HG03097 (cell line): Measurements from ENCODE around the gene NPAS1.

Experiments used
- ATAC-seq: cut with Tn5 transposase; IDR thresholded peaks from one replicate; pipeline ENCODE4 v1.9.1; 2021; ENCODE audit not compliant: unreplicated experiment, low FRiP score

NPAS1 gene

GRCh38 chr19:47013041-47013517 is 6.6 kb upstream of the NPAS1 start:
- no peak for ATAC-seq

GRCh38 chr19:47018923-47019322 is 714 bp upstream of the NPAS1 start:
- ATAC-seq = no peak

DNA sequence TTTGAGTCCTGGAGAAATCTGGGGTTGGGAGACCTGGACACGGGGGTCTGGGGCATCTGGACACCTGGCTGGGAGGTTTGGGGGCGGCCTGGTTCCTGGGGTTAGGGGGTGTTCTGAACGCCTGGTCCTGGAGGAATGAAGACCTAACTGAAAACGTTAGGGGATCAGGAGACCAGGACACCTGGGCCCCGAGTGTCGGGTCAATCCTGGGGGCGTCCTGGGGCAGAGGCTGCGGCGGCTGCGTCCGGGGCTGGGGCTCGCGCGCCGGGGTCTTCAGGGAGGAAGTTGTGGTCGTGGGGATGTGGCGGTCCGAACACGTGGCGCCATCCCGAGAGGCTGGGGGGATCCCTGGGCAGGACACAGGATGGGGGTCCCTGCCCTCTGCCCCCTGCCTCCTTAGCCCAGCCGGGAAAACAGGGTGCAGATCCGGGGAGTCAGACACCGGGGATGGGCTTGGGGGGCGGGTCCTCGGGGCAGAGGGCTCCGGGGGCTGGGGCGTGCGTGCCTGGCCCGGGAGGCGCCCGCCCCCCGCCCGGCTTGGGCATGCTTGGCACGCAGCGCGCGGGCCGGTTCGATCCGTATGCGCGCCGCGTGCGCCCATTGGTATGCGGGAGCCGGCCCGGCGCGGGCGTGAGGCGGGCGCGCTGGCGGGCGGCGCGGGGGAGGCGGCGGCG is 632 bp downstream of the NPAS1 start:
- no peak for ATAC-seq

DNA sequence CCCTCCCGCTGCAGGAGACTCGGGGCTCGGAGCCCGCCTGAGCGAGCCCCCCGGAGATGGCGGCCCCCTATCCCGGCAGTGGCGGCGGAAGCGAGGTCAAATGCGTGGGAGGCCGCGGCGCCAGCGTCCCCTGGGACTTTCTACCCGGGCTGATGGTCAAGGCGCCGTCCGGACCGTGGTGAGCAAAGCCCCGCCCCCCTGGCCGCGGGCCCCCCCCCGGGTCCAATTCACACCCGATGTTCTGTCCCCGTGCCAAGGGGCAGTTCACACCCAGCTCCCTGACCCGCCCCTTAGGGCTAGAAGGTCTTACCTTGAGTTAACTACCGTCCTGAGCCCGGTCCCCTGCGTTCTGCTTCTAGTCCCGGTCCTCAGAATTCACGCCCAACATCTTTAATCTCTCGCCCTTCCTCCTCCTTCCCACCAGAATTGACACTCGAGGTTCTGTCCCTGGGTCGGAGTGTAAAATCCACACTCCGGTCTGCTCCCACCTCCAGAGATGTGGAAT is 1.4 kb downstream of the NPAS1 start:
- ATAC-seq = no peak

GRCh38 chr19:47021536-47022139 is 2.0 kb downstream of the NPAS1 start:
- ATAC-seq = no peak

DNA sequence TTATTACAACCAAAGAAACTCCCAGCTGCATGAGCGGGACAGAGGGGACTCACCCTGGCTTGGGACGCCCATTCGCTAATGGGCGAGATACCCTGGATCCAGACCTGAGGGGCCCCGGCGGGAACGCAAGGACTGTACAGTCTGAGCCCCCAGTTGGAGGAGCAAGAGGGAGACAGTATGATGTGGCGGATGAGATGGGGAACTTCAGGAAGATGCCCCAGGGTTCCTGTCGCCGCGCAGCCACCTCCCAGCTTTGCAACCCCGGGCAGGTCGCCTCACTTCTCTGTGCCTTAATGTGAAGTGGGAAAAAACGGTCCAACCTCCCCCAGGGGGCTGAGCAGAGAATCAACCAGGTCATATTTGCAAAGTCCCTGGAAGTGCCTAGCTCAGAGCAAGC is 2.5 kb downstream of the NPAS1 start:
- no peak for ATAC-seq

DNA sequence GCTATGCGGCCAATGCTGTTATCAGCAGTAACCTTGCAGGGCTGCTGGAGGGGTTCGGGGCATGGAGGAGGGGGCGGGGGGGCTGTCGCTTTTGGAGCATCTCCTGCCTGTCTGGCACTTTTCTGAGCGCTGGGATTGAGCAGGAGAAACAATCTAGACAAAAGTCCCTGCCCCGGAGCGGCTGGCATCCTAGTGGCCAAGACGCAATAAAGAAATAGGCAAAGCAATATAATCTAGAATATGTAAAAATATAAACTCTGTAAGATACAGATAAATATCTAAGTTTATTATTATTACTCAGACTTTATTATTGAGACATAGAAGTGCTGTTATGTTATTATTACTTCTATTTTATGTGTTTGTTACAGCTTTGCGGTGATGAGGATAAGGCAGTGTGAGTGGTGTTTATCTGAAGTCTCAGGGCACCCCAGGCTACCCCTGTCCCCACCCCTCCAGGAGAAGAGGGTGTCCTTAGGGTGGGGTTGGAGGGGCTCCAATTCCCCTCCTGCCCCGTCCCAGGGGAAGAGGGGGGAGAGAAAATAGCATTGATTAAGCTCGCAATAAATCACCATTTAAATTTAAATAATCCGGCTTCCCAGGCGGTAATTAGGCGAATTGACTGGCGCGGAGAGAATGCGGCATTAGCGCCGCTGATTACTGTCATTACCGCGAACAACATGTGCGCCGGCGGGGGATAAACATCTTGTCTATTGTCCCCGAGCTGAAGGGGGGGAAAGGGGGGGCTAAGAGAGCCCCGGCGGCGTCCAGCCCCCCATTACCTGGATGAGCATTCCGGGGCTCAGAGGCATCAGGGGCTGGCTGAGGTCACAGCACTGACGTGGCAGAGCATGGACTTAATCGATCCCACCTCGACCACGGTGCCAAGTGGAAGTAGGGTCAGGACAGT is 3.2 kb downstream of the NPAS1 start:
- no peak for ATAC-seq

GRCh38 chr19:47023448-47023794 is 3.8 kb downstream of the NPAS1 start:
- no peak for ATAC-seq

- ATAC-seq = no peak
These were observed 4.9 kb downstream of the NPAS1 start for GRCh38 chr19:47024502-47024901.

GRCh38 chr19:47026156-47026555 is 6.5 kb downstream of the NPAS1 start:
- no peak for ATAC-seq

DNA sequence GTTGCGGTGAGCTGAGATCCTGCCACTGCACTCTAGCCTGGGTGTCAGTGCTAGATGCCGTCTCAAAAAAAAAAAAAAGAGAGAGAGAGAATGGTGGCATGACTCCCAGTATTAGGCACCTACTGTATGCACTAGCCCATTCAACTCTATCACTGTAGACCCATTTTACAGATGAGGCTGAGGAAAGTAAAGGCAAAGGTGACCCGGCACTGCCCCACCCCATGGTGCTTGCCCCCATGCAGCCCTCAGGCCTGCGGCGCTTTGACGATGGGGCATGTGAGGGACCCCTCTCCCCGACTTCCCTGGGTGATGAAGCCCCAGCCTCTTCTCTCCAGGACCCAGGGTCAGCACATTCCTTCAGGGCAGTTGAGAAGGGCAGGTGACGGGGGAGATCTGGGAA is 7.3 kb downstream of the NPAS1 start:
- no peak for ATAC-seq

DNA sequence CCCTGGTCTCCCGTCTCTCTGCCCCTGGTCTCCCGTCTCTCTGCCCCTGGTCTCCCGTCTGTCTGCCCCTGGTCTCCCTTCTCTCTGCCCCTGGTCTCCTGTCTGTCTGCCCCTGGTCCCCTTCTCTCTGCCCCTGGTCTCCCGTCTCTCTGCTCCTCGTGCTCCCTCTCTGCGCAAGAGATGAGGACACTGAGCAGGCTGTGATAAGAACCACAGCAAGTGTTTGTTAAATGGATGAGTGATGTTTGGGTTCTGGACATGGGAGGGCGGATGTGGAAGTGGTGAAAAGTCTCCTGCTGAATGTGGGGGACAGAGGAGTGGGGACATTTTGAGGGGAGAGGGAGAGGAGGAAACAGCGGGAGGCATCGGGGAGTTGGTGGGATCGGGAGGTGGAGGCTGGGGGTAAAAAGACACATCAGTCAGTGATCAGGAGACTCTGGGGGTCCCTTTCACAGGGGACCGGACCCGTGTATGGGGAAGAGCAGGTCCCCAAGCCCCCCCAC is 8.0 kb downstream of the NPAS1 start:
- ATAC-seq = no peak

DNA sequence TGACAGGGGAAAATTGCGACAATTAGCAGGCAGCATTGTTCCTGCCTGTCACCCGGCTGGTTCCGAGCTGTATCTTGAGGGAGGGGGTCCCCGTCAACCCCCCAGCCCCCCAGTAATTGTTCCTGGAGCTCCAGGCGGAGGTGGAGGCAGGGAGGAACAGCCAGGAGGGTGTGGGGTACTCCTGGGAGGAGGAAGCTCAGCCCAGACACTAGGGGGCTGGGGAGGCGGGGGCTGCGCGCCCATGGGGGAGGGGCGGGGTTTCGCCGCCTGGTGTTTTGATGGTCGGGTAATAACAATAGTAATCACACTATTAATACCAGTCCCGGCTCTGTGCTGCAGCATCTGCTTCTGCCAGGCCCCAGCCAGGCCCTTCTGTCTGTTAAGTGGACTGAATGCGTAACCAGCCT is 8.6 kb downstream of the NPAS1 start:
- ATAC-seq = no peak

GRCh38 chr19:47032171-47032811 is 12.7 kb downstream of the NPAS1 start:
- no peak for ATAC-seq

DNA sequence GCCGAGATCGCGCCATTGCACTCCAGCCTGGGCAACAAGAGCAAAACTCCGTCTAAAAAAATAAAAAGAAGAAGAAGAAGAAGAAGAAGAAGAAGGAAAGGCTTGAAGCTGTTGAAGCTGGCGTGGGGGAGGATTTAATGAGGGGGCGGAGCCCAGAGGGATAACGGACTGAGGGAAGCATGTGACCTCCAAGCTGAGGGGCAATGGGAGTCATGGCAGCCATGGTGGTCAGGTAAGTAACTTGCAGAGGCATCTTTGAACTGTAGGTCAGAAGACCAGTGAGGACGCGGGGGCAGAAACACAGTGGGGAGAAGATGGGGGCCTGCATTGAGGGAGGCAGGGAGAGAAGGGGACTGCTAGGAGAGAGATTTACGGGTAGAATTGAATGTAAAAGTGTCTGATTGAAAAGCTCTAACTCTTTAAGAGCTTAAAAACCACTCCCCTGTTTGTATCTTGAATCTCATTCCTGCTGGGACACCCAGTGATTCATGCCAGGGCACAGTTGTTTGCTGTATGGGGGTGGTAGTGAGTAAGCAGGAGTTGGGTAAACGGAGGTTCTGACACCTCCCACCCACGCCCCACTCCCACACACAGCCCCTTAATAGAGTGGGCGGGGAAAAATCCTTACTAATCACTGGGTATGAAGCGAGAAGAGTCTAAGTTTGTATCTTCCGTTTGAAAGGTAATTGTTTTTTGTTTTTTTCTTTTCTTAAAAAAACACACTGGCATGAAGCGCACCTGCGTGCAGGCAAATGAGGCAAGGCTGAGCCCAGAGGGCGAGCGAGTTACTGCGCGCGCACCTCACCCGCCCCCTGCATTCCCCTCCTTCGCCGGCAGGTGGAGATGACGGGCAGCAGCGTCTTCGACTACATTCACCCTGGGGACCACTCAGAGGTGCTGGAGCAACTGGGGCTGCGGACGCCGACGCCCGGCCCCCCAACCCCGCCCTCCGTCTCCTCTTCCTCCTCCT is 15.8 kb downstream of the NPAS1 start:
- ATAC-seq = no peak

DNA sequence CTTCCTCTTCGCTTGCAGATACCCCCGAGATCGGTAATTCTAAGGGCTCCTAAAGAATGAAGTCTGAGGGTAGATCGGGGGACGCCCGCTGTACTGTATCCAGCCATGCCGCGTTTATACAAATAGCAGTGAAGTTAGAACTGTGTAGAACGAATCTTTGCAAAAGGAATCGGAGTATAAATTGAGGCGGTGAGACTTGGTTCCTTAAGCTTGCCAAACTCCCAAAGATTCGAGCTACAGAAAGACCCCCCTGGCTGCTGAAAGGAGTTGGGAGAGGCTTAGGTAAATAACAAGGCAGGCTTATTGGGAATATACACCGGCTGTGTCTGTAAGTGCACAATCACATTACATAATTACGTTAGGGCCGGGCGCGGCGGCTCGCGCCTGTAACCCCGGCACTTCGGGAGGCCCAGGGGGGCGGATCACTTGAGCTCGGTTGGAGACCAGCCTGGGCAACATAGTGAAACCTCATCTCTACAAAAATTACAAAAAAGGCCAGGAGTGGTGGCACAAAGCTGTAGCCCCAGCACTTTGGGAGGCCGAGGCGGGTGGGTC is 16.5 kb downstream of the NPAS1 start:
- ATAC-seq = no peak

DNA sequence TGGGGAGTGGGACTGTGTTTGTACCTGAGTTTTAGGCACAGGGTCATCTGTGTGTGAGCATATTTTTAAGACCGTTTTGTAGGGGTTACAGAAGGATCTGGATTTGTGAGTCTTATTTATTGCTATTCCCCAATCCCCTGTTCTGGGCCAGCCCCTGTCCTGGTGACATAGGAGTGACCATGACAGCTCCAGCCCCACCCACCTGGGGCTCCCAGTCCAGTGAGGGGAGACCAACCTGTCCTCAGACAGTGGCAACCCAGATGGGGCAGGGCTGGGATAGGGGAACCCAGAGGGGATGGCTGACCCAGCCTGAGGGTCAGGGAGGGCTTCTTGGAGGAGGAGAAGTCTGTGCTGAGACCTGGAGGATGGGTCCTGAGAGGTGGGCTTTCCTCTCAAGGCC is 18.1 kb downstream of the NPAS1 start:
- no peak for ATAC-seq

- ATAC-seq = no peak
These were observed 19.7 kb downstream of the NPAS1 start for GRCh38 chr19:47039239-47039874.

- ATAC-seq = no peak
These were observed 21.2 kb downstream of the NPAS1 start for GRCh38 chr19:47040869-47041268.
